Measurements from ENCODE around the gene DPP6.

- no peak for TF ChIP-seq CTCF (IDR thresholded peaks at IDR 0.05)
- TF ChIP-seq POLR2A (IDR thresholded peaks at IDR 0.05) = no peak
Observed at GRCh38 chr7:154504918-154505317, 452.7 kb downstream of the DPP6 start.

All from ovary (tissue), 3 donors.